Spleen (tissue), 7 donors: ENCODE results near the gene FOXP1.

Experiments used
- POLR2A ChIP-seq, 3 donors: fragments of 450-650 bp; IDR thresholded peaks; one replicate each; pipeline ENCODE4 v1.5.1; 2017; ENCODE audit warnings: antibody characterized with exemption in 3 of 3, mild to moderate bottlenecking in 1 of 3
- POLR2AphosphoS5 ChIP-seq, 3 donors: sonication (generic); formaldehyde crosslinking; IDR thresholded peaks; one replicate each; pipeline ENCODE4 v1.5.1; 2017; ENCODE audit warnings: antibody characterized with exemption in 3 of 3
- TF ChIP-seq, protein P1 (sequence below), 11 experiments: fragments of 200-600 bp in 7 of 11; fragments of 450-650 bp in 4 of 11; sonication (generic) in 4 of 11; IDR thresholded peaks in 8 of 11; conservative IDR thresholded peaks in 3 of 11; 1 replicate in 7 of 11; 2 replicates in 4 of 11; pipeline versions ENCODE4 v1.4.0 to v1.8.0; 2016 to 2021; ENCODE audit warnings: antibody characterized with exemption in 11 of 11, inconsistent platforms in 4 of 11, mild to moderate bottlenecking in 1 of 11
- donor health status: DM: no; HTN: no; CAD: no; lungs with moderate emphysema.
- donor health status: DM: no; HTN: no; CAD: no.
- donor health status: DM: no; HTN: no; CAD: no.

DNA sequence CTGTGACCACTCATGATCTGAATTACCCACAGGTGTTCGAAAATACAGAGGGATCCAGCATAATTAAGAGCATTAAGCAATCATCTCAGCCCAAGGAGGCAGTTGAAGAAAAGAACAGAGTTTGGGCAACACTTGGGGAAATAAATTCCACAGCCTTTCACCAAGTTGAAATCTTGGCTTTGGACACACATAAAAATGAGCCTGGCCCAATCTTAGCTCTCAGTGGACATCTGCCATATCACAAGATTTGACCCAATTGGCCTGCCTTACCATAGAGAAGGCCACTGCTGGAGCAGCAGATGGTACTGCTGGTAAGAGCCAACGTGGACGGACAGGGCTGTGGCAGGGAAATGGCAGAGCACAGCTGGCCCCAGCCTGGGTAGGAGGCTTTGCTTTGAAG, 13.0 kb downstream of the FOXP1 start:
- no peak for TF ChIP-seq POLR2AphosphoS5 (IDR thresholded peaks at IDR 0.05)
- no peak for TF ChIP-seq POLR2A (IDR thresholded peaks at IDR 0.05)
- TF ChIP-seq, protein P1, sequence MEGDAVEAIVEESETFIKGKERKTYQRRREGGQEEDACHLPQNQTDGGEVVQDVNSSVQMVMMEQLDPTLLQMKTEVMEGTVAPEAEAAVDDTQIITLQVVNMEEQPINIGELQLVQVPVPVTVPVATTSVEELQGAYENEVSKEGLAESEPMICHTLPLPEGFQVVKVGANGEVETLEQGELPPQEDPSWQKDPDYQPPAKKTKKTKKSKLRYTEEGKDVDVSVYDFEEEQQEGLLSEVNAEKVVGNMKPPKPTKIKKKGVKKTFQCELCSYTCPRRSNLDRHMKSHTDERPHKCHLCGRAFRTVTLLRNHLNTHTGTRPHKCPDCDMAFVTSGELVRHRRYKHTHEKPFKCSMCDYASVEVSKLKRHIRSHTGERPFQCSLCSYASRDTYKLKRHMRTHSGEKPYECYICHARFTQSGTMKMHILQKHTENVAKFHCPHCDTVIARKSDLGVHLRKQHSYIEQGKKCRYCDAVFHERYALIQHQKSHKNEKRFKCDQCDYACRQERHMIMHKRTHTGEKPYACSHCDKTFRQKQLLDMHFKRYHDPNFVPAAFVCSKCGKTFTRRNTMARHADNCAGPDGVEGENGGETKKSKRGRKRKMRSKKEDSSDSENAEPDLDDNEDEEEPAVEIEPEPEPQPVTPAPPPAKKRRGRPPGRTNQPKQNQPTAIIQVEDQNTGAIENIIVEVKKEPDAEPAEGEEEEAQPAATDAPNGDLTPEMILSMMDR (IDR thresholded peaks at IDR 0.05 in 8 of 11, conservative IDR thresholded peaks at IDR 0.05 in 3 of 11) = no peak
